ENCODE results near the gene SLC13A5. TPM values are rescaled to one million over a fixed set of nuclear protein-coding genes. Genes with fewer than 3 reads are reported as not detected.

Gene SLC13A5
- total and polyA plus RNA-seq, 4 donors, result 0.10 to 0.36 TPM; not detected in 2

DNA sequence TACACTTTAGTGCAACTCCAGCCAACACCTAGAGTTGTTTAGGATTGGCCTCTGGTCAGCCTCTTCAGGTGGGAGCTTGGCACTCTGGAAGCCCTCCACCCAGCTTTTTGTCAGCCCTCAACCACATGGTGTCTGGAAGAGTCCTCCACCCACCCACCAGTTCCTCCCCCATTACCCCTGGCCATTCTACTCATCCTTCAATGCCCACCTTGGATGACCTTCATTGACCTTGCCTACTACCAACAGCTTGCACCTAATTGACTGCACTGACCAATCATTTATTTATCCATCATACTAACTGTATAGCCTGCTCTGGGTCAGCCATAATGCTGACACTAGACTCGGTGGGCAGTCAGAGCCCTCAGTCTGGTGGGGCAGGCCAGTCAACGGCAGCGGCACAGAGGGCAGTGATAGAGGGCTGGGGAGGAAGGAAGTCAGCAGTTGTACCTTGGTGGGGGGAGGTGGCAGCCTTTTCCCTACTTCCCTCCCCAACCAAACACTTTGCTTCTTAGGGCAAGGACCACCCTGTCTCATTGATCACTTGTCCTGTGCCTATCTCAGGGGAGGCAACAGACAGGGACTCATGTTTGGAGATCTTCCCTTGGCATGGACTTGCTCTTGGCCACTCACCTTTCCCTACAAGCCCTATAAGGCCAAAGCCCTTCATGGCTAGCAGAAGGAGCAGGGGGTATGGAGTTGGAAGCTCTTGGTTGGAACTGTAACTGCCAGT, 29.3 kb downstream of the SLC13A5 start:
- Histone ChIP-seq H3K27me3 (ENCODE audit: control insufficient read depth in 1 of 2, insufficient read depth in 2 of 2, low read length in 1 of 2) (no peaks in the 10 kb centered on the region), H3K4me3 (ENCODE audit: low read length in 2 of 2) (no peak overlapping the region), H3K36me3 (ENCODE audit: control insufficient read depth in 1 of 2, insufficient read depth in 2 of 2, low read length in 1 of 2) (no peaks in the 10 kb centered on the region), H3K4me1 (ENCODE audit: control insufficient read depth in 1 of 2, insufficient read depth in 2 of 2, low read length in 2 of 2) (no peaks in the 10 kb centered on the region), H3K27ac (ENCODE audit: low read depth in 1 of 2, low read length in 2 of 2) (no peak overlapping the region), H3K9me3 (ENCODE audit: control insufficient read depth, low read length) (no peaks in the 10 kb centered on the region)
- intact Hi-C loops (cut with DNase I), result no loop called here
- 88 to 91% methylated on average over 3 of the region's 3 CpGs for WGBS, 2 donors
- no peak for DNase-seq
- ATAC-seq (ENCODE audit: low FRiP score), result no peak

DNA sequence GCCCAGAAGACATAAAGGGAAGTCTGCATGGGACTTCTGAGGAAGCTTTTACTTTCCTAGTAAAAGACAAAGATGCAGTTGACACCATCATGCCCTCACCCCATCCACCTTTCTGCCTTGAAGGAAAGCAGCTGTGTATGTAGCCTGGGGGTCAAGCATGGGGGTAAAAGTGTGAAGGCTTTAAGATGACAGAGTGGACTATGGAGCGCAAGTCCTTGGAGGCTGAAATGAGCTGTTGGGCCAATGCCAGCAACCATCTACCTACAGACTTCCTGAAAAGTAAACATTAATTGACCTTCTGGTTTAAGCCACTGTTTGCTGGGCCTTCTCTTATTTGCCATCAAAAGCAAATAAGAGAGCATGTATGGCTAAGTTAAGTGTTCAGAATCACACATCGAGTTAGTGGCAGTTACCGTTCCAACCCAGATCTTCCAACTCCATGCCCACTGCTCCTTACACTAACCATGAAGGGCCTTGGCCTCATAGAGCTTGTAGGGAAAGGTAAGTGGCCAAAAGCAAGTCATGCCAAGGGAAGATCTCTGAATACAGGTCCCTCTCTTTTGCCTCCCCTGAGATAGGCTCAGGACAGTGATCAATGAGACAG, 30.0 kb downstream of the SLC13A5 start:
- Histone ChIP-seq H3K27ac (ENCODE audit: low read depth in 1 of 2, low read length in 2 of 2) (no peak overlapping the region), H3K36me3 (ENCODE audit: control insufficient read depth in 1 of 2, insufficient read depth in 2 of 2, low read length in 1 of 2) (no peaks in the 10 kb centered on the region), H3K27me3 (ENCODE audit: control insufficient read depth in 1 of 2, insufficient read depth in 2 of 2, low read length in 1 of 2) (no peaks in the 10 kb centered on the region), H3K9me3 (ENCODE audit: control insufficient read depth, low read length) (no peaks in the 10 kb centered on the region), H3K4me3 (ENCODE audit: low read length in 2 of 2) (no peak overlapping the region), H3K4me1 (ENCODE audit: control insufficient read depth in 1 of 2, insufficient read depth in 2 of 2, low read length in 2 of 2) (no peaks in the 10 kb centered on the region)
- DNase-seq (no peak), ATAC-seq (ENCODE audit: low FRiP score) (no peak)
- intact Hi-C loops (cut with DNase I), result no loop called here
- WGBS, 2 donors, result 90 to 93% methylated on average over 3 of the region's 3 CpGs

DNA sequence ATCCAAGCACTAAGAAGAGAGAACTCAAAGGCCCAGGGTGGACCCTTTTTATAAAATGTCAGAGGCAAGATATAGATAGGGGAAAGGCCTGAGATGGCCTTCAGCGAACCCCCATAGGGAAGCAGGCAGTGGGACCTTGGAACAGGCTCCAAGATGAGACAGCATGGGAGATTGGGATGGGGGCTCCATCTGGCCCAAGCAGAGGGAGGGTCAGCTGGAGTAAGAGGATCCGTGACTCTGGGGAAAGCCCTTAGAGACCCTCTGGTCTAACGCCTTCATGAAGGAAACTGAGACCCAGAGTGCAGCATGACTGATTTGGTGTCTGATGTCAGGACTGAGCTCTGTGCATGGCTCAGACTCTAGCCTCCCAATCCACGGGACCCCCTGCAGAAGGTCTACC, 30.8 kb downstream of the SLC13A5 start:
- H3K36me3 ChIP-seq (ENCODE audit: control insufficient read depth in 1 of 2, insufficient read depth in 2 of 2, low read length in 1 of 2), result no peaks in the 10 kb centered on the region
- no peaks in the 10 kb centered on the region for H3K9me3 ChIP-seq (ENCODE audit: control insufficient read depth, low read length)
- no peaks in the 10 kb centered on the region for H3K27me3 ChIP-seq (ENCODE audit: control insufficient read depth in 1 of 2, insufficient read depth in 2 of 2, low read length in 1 of 2)
- 77 to 84% methylated on average over 4 of the region's 4 CpGs for WGBS, 2 donors
- no peak overlapping the region for H3K4me3 ChIP-seq (ENCODE audit: low read length in 2 of 2)
- intact Hi-C loops (cut with DNase I), result no loop called here
- no peak for ATAC-seq (ENCODE audit: low FRiP score)
- no peaks in the 10 kb centered on the region for H3K4me1 ChIP-seq (ENCODE audit: control insufficient read depth in 1 of 2, insufficient read depth in 2 of 2, low read length in 2 of 2)
- no peak overlapping the region for H3K27ac ChIP-seq (ENCODE audit: low read depth in 1 of 2, low read length in 2 of 2)
- no peak for DNase-seq

DNA sequence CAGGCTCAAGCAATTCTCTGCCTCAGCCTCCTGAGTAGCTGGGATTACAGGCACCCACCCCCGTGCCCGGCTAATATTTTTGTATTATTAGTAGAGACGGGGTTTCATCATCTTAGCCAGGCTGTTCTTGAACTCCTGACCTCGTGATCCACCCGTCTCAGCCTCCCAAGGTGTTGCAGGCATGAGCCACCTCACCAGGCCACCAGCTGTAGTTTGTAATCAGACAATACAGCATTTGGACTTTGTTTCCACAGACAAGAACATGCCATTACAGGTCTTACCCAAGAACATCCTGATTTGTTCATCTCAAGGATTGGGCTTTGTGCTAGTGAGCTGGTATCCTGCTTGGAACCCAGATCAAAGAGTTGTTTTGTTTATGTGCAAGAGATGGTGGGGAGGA, 31.5 kb downstream of the SLC13A5 start:
- Histone ChIP-seq H3K36me3 (ENCODE audit: control insufficient read depth in 1 of 2, insufficient read depth in 2 of 2, low read length in 1 of 2) (no peaks in the 10 kb centered on the region), H3K27ac (ENCODE audit: low read depth in 1 of 2, low read length in 2 of 2) (no peak overlapping the region), H3K4me1 (ENCODE audit: control insufficient read depth in 1 of 2, insufficient read depth in 2 of 2, low read length in 2 of 2) (no peaks in the 10 kb centered on the region), H3K9me3 (ENCODE audit: control insufficient read depth, low read length) (no peaks in the 10 kb centered on the region), H3K4me3 (ENCODE audit: low read length in 2 of 2) (no peak overlapping the region), H3K27me3 (ENCODE audit: control insufficient read depth in 1 of 2, insufficient read depth in 2 of 2, low read length in 1 of 2) (no peaks in the 10 kb centered on the region)
- intact Hi-C loops (cut with DNase I), result no loop called here
- DNase-seq, result no peak
- WGBS, 2 donors, result 70 to 73% methylated on average over 5 of the region's 5 CpGs
- no peak for ATAC-seq (ENCODE audit: low FRiP score)

DNA sequence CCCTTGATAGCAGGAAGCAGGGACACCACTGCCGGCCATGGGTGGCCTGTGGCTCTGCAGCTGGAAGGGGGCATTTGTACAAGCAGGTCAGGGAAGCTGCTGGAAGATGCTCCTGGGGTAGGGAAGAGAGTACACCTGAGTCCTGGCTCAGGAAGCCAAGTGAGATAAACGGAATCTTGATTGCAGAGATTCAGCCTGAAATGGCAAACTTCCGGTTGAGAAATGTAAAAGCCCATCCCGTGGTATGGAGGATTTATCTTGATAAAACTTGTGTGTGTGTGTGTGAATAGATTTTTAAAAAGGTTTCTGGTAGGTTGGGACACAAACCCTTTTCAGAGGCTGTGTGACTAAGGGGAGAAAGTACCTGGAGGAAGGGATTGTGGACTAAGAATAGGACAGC, 32.0 kb downstream of the SLC13A5 start:
- ATAC-seq (ENCODE audit: low FRiP score) (no peak), DNase-seq (no peak)
- Histone ChIP-seq H3K4me1 (ENCODE audit: control insufficient read depth in 1 of 2, insufficient read depth in 2 of 2, low read length in 2 of 2) (no peaks in the 10 kb centered on the region), H3K27ac (ENCODE audit: low read depth in 1 of 2, low read length in 2 of 2) (no peak overlapping the region), H3K4me3 (ENCODE audit: low read length in 2 of 2) (no peak overlapping the region), H3K27me3 (ENCODE audit: control insufficient read depth in 1 of 2, insufficient read depth in 2 of 2, low read length in 1 of 2) (no peaks in the 10 kb centered on the region), H3K9me3 (ENCODE audit: control insufficient read depth, low read length) (no peaks in the 10 kb centered on the region), H3K36me3 (ENCODE audit: control insufficient read depth in 1 of 2, insufficient read depth in 2 of 2, low read length in 1 of 2) (no peaks in the 10 kb centered on the region)
- intact Hi-C loops (cut with DNase I), result no loop called here
- 68 to 69% methylated on average over 4 of the region's 4 CpGs for WGBS, 2 donors

DNA sequence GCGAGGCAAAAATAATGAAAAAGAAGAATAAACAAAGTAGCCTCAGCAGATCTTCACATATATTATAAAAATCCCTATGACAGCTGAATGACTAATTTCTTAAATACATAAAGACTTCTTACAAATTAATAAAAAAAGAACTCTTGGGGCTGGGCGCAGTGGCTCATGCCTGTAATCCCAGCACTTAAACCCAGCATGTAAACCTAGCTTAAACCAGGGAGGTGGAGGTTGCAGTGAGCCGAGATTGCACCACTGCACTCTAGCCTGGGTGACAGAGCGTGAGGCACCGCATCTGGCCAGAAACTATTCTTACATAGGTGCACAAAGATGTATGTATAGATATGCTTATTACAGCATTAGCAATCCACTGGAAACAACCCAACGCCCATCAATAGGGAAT, 33.9 kb downstream of the SLC13A5 start:
- DNase-seq (no peak), ATAC-seq (ENCODE audit: low FRiP score) (no peak)
- H3K4me3 ChIP-seq (ENCODE audit: low read length in 2 of 2), result no peak overlapping the region
- no peak overlapping the region for H3K27ac ChIP-seq (ENCODE audit: low read depth in 1 of 2, low read length in 2 of 2)
- H3K9me3 ChIP-seq (ENCODE audit: control insufficient read depth, low read length), result no peaks in the 10 kb centered on the region
- 75% methylated on average over 6 of the region's 6 CpGs for WGBS, 2 donors
- no peaks in the 10 kb centered on the region for H3K36me3 ChIP-seq (ENCODE audit: control insufficient read depth in 1 of 2, insufficient read depth in 2 of 2, low read length in 1 of 2)
- H3K4me1 ChIP-seq (ENCODE audit: control insufficient read depth in 1 of 2, insufficient read depth in 2 of 2, low read length in 2 of 2), result no peaks in the 10 kb centered on the region
- intact Hi-C loops (cut with DNase I), result no loop called here
- H3K27me3 ChIP-seq (ENCODE audit: control insufficient read depth in 1 of 2, insufficient read depth in 2 of 2, low read length in 1 of 2), result no peaks in the 10 kb centered on the region

DNA sequence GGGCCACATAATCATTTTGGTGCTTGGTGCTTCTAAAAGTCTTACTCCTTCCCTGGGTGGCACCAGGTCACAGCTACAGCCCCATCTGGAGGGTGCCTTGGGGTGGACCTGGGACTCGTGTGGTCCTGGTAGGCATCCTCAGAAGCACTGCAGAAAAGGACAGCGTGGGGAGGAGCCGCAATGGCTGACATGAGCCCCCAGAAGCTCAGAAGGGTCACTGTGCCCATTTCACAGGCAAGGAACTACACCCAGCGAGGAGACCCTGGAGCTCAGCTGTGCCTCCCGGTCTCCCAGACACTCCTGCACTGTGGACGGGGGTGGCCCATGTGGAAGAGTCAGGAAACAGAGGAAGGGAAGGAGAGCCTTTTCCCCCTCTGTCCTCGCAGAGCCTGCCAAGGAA, 35.2 kb downstream of the SLC13A5 start:
- whole genome bisulfite sequencing, 2 donors, result 70 to 73% methylated on average over 7 of the region's 7 CpGs
- Histone ChIP-seq H3K27me3 (ENCODE audit: control insufficient read depth in 1 of 2, insufficient read depth in 2 of 2, low read length in 1 of 2) (no peaks in the 10 kb centered on the region), H3K9me3 (ENCODE audit: control insufficient read depth, low read length) (no peaks in the 10 kb centered on the region), H3K4me3 (ENCODE audit: low read length in 2 of 2) (no peak overlapping the region), H3K27ac (ENCODE audit: low read depth in 1 of 2, low read length in 2 of 2) (no peak overlapping the region), H3K4me1 (ENCODE audit: control insufficient read depth in 1 of 2, insufficient read depth in 2 of 2, low read length in 2 of 2) (no peaks in the 10 kb centered on the region), H3K36me3 (ENCODE audit: control insufficient read depth in 1 of 2, insufficient read depth in 2 of 2, low read length in 1 of 2) (no peaks in the 10 kb centered on the region)
- no peak for DNase-seq
- intact Hi-C loops (cut with DNase I), result no loop called here
- ATAC-seq (ENCODE audit: low FRiP score), result no peak

DNA sequence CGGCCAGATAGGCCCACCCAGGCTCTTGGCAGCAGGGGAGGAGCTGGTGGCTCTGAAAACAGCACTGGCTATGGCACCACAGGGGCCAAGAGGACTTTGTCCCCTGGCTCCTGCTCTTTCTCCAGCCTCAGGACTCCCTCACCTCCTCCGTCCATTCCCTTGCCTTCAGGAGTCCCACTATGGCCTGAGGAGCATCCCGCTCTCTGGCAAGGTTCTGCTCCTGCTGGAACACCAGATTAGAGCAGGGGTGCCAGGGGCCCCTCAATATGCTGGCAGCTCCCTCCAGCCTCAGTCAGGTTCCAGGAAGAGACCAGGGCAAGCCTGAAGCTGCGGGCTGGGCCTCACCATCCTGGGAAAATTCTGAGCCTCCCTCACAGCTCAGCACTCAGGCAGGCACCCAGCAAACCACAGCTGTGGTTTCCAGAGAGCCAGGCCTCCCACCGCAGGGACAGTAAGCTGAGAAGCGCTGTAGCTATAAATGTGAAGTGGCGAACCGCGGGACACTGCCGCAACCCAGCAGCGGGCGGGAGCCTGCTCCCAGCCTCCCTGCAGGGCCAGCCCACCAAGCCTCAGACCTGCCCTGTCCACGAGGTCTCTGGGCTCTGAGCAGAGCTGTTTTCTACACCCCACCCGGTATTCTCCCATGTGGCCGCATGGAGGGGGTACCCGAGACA, 35.9 kb downstream of the SLC13A5 start:
- Histone ChIP-seq H3K27ac (ENCODE audit: low read depth in 1 of 2, low read length in 2 of 2) (no peak overlapping the region), H3K4me3 (ENCODE audit: low read length in 2 of 2) (no peak overlapping the region), H3K36me3 (ENCODE audit: control insufficient read depth in 1 of 2, insufficient read depth in 2 of 2, low read length in 1 of 2) (no peaks in the 10 kb centered on the region), H3K27me3 (ENCODE audit: control insufficient read depth in 1 of 2, insufficient read depth in 2 of 2, low read length in 1 of 2) (no peaks in the 10 kb centered on the region), H3K9me3 (ENCODE audit: control insufficient read depth, low read length) (no peaks in the 10 kb centered on the region), H3K4me1 (ENCODE audit: control insufficient read depth in 1 of 2, insufficient read depth in 2 of 2, low read length in 2 of 2) (no peaks in the 10 kb centered on the region)
- WGBS, 2 donors, result 54 to 60% methylated on average over 16 of the region's 16 CpGs
- no peak for ATAC-seq (ENCODE audit: low FRiP score)
- intact Hi-C loops (cut with DNase I), result no loop called here
- no peak for DNase-seq

DNA sequence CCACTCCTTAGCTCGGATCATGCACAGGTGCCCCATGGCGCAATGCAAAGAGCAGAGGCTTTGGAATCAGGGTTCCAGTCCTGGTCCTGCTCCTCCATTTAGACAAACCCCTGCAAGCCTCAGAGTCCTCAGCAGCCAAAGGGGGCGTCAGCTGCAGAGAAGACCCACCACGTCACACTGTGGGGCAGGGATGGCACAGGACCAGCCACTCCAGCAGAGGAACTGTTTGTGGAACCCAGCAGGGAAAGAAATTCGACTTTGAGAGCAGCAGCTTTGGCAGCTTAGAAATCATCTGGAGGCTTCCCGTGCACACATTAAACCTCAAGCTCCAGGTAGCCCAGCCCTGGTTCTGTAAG, 36.4 kb downstream of the SLC13A5 start:
- ATAC-seq (ENCODE audit: low FRiP score) (no peak), DNase-seq (no peak)
- WGBS, 2 donors, result 58 to 64% methylated on average over 6 of the region's 6 CpGs
- H3K4me3 ChIP-seq (ENCODE audit: low read length in 2 of 2), result no peak overlapping the region
- no peaks in the 10 kb centered on the region for H3K9me3 ChIP-seq (ENCODE audit: control insufficient read depth, low read length)
- intact Hi-C loops (cut with DNase I), result no loop called here
- no peaks in the 10 kb centered on the region for H3K36me3 ChIP-seq (ENCODE audit: control insufficient read depth in 1 of 2, insufficient read depth in 2 of 2, low read length in 1 of 2)
- H3K27ac ChIP-seq (ENCODE audit: low read depth in 1 of 2, low read length in 2 of 2), result no peak overlapping the region
- no peaks in the 10 kb centered on the region for H3K27me3 ChIP-seq (ENCODE audit: control insufficient read depth in 1 of 2, insufficient read depth in 2 of 2, low read length in 1 of 2)
- H3K4me1 ChIP-seq (ENCODE audit: control insufficient read depth in 1 of 2, insufficient read depth in 2 of 2, low read length in 2 of 2), result no peaks in the 10 kb centered on the region
